ENCODE measurements around the gene ANKRD52. TPM values are rescaled to one million over a fixed set of nuclear protein-coding genes. Genes with fewer than 3 reads are reported as not detected.
A peak's percentile ranks its signal among the peaks of the same experiment; 100 is the strongest.
"Not testable (repeated sequence)": the region's sequence is repeated elsewhere in the genome, so short reads cannot be mapped to it uniquely, and the experiment has no call there.

Gene ANKRD52
- total RNA-seq, 2 donors from 2014 or later, result 24.6 to 34.5 TPM

- peak; percentile 99 for DNase-seq (ENCODE audit: low spot score)
- intact Hi-C loops (cut with DNase I), result loop anchor here in 1 of 2 donors (2.0 kb wide), 1 partner anchor 31 kb away; no protein-coding TSS in a partner anchor
Measured at GRCh38 chr12:56221757-56222530, 36.2 kb downstream of the ANKRD52 start, which contains the start of gene RNF41. Gene RNF41, minus strand, starts transcription at chr12:56221922. Its CDS starts 7,875 bp downstream, at chr12:56214047.

DNA sequence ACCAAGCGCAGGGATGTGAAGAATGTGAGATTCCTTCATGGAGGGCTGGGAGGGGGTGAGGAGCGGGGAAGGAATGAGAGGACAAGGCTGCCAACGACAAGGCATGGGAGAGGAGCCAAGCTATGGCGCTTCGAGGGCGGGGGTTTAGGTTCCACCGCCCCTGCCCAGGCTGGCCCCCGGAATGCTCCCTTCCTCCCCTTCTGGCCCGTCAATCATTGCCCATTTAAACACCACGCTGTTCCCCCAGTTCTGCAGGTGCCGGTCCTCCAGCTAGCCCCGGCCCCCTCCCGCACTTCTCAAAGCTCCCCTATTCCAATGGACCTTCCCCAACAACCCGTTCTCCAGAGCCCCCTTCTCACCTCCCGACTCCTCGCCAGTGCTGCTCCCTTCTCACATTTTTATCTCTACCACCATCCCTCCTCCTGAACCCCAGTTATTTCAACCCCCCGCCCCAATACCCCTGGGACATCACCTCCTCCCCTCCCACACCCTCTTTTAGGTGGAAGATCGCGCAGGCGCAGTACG, 36.9 kb downstream of the ANKRD52 start:
- intact Hi-C loops (cut with DNase I), result no loop called here
- DNase-seq (ENCODE audit: low spot score), result peak; percentile 90

DNA sequence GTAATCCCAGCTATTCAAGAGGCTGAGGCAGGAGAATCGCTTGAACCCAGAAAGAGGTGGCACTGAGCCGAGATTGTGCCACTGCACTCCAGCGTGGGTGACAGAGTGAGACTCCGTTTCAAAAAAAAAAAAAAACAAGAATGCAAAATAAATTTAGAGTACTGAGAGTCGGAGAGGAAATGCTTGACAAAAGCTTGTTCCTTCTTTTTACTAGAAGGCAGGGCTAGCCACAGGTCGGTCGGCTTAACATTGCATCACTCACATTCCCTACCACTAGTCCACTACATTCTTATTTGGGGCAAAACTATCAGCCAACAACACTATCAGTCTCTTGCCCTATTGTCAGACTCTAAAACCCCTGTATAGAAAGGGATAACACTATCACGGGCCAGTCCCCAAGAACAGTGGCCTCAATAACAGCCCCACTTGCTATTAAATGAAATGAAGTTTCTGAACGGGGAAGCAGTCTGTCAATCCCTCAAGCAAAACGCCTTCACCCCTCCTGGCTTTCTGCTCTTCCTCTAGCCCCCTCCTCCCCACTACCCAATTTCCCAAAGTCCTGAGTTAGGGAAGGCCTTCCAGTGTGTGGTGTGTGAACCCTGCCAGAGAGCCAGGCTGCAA, 37.5 kb downstream of the ANKRD52 start:
- intact Hi-C loops (cut with DNase I), result no loop called here
- no peak for DNase-seq (ENCODE audit: low spot score)

GRCh38 chr12:56219840-56220239, 38.3 kb downstream of the ANKRD52 start:
- intact Hi-C loops (cut with DNase I), result no loop called here
- no peak for DNase-seq (ENCODE audit: low spot score)

GRCh38 chr12:56216461-56216860, 41.7 kb downstream of the ANKRD52 start:
- no peak for DNase-seq (ENCODE audit: low spot score)
- intact Hi-C loops (cut with DNase I), result no loop called here

- intact Hi-C loops (cut with DNase I), result no loop called here
- DNase-seq (ENCODE audit: low spot score), result no peak
Measured at GRCh38 chr12:56213878-56214277, 44.3 kb downstream of the ANKRD52 start.

DNA sequence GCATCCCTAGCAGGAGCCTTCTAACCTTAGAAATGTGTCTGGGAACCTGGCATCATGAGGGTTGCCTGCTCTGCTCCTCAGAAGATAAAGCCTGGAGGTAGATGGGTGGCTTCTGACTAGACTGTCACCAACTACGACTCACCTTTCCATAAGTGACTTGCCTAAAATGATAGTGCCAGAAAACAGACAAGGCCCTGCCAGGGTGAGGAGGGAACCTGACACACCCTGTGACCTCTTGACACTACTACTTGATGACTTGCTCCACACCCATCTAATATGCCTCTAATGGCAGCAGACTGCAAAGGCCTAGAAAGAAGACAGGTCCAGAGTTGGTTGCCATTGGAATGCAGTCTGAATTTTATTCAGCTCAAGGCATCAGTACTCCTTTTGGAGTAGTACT, 45.8 kb downstream of the ANKRD52 start:
- intact Hi-C loops (cut with DNase I), result no loop called here
- no peak for DNase-seq (ENCODE audit: low spot score)

DNA sequence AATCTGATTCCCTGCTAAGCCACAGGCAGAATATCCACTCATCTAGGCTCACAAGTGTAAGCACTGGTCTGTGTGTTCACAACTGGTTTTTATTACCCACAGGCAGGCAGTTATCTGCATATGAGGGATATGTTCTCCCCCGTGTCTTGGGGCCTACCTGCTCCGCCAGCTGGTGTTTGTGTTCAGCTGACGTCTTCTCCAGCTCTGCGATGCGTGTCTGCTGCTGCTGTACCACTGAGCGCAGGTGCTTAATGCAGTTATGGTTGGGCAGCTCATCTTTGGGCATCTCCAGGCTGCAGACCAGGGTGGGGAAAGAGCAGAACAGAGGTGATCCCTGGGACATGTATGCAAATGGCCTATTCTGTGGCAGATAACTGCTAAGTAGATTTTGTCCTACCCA, 50.2 kb downstream of the ANKRD52 start:
- peak; percentile 74 for DNase-seq (ENCODE audit: low spot score)
- intact Hi-C loops (cut with DNase I), result no loop called here

DNA sequence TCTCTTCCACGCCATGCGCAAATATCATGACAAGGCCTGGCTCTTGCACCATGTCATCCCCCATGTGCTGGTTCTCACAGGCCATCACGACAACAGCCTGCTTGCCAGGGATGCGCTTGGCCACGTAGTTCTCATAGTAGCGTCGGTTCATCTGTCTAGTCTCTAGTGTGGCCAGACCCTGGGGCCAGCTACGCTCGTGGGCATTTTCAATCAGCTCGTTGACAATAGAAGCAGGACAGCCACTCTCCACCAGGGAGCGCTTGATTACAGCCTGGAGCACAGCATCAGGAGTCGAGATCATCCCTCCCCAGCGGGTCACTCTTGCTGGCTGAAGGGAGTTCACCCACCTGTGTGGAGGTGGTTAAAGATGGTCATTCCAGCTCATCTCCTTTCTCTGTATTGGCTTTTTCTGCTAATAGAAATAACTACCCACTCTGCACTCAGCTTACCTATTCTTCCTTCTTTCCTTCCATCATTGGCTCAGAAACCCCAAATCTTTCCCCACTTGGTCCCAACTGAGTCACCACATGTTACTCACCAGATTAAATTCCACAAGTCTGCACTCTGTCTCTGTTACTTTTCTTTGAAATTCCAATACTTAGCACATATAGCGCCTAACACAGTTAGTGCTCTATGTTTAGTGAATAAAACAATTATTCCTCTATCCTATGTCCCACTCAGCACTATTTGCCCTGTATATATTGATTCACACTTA, 51.6 kb downstream of the ANKRD52 start:
- peak; percentile 81 for DNase-seq (ENCODE audit: low spot score)
- intact Hi-C loops (cut with DNase I), result no loop called here

DNA sequence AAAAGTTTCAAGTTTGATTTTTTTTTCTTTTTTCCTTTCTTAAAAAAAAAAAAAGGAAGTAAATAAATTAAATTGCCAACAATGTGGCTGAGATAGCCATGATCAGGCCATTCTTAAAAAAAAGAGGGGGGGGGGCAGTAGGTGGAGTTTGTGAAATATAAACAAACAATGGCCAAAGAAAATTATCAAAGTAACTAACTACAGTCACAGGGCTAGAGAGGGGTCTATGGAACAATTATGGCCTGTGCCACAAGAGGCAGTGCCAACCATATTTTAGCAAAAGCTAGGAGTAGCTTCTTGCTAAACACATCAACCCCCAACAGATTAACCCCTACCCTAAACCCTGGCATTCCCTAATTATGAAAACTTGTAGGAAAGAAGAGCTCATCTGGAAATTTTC, 52.7 kb downstream of the ANKRD52 start:
- DNase-seq (ENCODE audit: low spot score), result no peak
- intact Hi-C loops (cut with DNase I), result no loop called here

DNA sequence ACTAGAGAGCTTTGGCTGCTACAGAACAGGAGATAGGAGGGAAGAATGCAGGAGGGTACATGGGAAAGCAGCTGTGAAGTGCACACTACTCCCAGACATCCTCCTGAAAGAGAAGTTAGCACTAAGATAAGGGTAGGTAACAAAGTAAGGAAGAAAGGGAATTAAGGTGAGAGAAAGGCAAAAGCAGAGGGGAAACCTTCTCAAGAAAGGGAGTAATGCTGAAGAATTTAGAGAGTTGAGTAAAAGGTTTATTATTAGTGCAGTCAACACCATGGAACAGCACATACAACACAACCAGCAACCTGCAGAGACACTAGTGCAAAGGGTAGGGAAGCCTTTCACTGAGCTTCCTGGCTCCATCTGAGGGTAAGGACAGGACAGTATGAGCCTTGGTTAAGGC, 53.9 kb downstream of the ANKRD52 start:
- DNase-seq (ENCODE audit: low spot score), result no peak
- intact Hi-C loops (cut with DNase I), result no loop called here

DNA sequence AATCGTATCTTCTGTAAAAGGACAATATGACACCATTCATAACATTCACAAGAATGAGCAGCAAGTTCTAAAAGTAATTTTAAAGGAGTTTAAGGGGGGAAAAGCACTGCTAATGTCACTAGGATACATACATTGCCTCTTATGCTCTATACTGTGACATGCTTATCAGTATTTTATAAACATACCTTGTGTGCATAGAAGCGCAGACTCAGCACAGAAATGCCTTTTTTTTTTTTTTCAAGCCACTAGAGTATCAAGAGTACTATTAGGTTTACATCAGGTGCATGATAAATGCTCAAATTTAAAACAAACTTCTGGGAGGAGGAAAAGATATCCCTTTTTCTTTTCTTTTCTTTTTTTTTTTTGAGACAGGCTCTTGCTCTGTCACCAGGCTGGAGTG, 55.3 kb downstream of the ANKRD52 start:
- no peak for DNase-seq (ENCODE audit: low spot score)
- intact Hi-C loops (cut with DNase I), result no loop called here

- intact Hi-C loops (cut with DNase I), result no loop called here
- DNase-seq (ENCODE audit: low spot score), result no peak
Measured at GRCh38 chr12:56202366-56202765, 55.8 kb downstream of the ANKRD52 start.

GRCh38 chr12:56198836-56199235, 59.3 kb downstream of the ANKRD52 start:
- no peak for DNase-seq (ENCODE audit: low spot score)
- intact Hi-C loops (cut with DNase I), result no loop called here

GRCh38 chr12:56197921-56198635, 60.1 kb downstream of the ANKRD52 start:
- peak; percentile 47 for DNase-seq (ENCODE audit: low spot score)
- intact Hi-C loops (cut with DNase I), result no loop called here

GRCh38 chr12:56196818-56197550, 61.2 kb downstream of the ANKRD52 start:
- intact Hi-C loops (cut with DNase I), result not testable (repeated sequence)
- DNase-seq (ENCODE audit: low spot score), result peak; percentile 82

DNA sequence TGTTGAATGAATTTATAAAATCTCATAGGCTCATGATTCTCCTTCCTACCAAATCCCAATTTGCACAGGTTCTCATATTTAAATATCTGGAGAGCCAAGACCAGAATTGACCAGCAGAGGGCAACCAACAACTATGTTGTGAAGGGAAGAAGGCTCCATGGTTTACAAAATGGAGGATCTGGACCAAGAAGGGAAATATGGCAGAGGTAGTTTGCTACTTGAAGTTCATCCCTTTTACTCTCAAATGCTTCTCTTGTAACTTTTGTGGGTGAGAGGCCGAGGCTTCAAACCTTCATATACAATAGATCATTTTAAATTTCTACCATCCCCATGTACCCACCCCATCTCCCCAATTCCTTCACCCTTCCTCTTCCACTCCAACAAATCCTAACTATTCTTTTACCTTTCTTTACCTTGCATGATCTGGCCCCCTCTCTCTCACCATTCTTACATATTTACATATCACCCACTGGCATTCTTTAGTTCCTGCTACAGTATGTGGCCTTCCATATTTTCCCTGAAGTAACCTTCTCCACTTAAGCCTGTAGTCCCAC, 65.1 kb downstream of the ANKRD52 start:
- DNase-seq (ENCODE audit: low spot score), result peak; percentile 23
- intact Hi-C loops (cut with DNase I), result loop anchor here (2.0 to 5.0 kb wide), 2 partner anchors 32 to 69 kb away; partner anchors contain the start of gene NABP2 (in 1 of the 2)

- DNase-seq (ENCODE audit: low spot score), result no peak
- intact Hi-C loops (cut with DNase I), result loop anchor here (2.0 to 5.0 kb wide), 2 partner anchors 32 to 70 kb away; partner anchors contain the start of gene NABP2 (in 1 of the 2)
Measured at GRCh38 chr12:56192582-56192981, 65.6 kb downstream of the ANKRD52 start.

Measured in posterior vena cava (tissue), 2 donors.